ENCODE data around the gene TASP1.

TASP1 gene

DNA sequence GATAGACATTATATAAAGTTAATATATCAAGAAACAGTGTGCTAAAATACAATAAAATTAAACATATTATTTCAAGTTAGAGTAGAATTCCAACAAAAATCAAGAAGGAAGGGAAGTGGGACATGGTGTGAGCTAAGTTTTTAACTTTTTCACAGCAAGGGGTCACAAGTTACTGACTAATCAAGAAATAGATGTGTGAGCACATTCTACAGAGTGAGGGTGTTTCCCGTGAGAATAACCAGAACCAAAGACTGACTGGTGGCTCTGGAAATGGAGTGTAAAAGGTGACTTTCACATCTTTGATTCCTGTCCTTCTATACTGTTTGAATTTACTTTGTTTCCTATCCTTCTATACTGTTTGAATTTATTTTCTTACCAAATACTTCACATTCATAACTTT is 206.6 kb downstream of the TASP1 start:
- H3K27me3 Mint-ChIP-seq (ENCODE audit: low read depth): no peaks in the 10 kb centered on the region
- no peak overlapping the region for H3K4me3 Mint-ChIP-seq
- peaks cover 37% of the 10 kb centered on the region for H3K36me3 Mint-ChIP-seq (ENCODE audit: low read depth)
- peaks cover 7% of the 10 kb centered on the region for H3K9me3 Mint-ChIP-seq
- peaks cover under 1% of the 10 kb centered on the region for H3K4me1 Mint-ChIP-seq
- H3K27ac Mint-ChIP-seq: no peak overlapping the region
- TF ChIP-seq, protein P1, sequence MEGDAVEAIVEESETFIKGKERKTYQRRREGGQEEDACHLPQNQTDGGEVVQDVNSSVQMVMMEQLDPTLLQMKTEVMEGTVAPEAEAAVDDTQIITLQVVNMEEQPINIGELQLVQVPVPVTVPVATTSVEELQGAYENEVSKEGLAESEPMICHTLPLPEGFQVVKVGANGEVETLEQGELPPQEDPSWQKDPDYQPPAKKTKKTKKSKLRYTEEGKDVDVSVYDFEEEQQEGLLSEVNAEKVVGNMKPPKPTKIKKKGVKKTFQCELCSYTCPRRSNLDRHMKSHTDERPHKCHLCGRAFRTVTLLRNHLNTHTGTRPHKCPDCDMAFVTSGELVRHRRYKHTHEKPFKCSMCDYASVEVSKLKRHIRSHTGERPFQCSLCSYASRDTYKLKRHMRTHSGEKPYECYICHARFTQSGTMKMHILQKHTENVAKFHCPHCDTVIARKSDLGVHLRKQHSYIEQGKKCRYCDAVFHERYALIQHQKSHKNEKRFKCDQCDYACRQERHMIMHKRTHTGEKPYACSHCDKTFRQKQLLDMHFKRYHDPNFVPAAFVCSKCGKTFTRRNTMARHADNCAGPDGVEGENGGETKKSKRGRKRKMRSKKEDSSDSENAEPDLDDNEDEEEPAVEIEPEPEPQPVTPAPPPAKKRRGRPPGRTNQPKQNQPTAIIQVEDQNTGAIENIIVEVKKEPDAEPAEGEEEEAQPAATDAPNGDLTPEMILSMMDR (IDR thresholded peaks at IDR 0.05; ENCODE audit: unreplicated experiment in 3 of 3): no peak

DNA sequence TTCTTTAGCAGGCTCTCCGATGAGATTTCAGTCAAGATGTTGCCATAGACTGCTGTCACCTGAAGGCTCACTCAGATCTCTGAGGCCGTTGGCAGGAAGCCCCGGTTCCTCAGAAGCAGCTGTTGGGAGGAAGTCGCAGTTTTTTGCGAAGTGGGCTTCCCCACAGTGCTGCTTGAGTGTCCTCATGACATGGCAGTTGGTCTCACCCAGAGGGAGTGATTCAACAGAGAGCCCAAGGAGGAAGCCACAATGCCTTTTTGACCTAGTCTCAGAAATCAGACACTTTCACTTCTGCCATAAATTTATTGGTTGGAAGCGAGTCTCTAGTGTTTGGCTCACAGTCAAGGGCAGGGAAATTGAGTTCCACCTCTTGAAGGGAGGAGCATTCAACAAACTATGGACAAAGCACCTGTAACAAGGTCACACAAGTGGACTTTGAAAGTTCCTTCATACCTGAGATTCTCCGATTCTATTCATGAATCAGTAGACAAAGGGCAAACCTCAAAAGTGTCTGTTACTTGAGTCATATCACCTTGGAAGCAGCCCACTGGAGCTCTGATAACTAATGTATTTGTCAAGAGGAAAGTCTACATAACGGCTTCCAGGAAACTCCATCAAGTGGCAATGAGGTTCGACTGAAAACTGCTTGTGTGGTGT is 208.3 kb downstream of the TASP1 start:
- Mint-ChIP-seq H3K27ac (no peak overlapping the region), H3K4me1 (peaks cover 14% of the 10 kb centered on the region), H3K4me3 (no peak overlapping the region), H3K9me3 (peaks cover under 1% of the 10 kb centered on the region), H3K36me3 (ENCODE audit: low read depth) (peaks cover 33% of the 10 kb centered on the region), H3K27me3 (ENCODE audit: low read depth) (no peaks in the 10 kb centered on the region)
- TF ChIP-seq, protein P1 (IDR thresholded peaks at IDR 0.05; ENCODE audit: unreplicated experiment in 3 of 3): no peak

DNA sequence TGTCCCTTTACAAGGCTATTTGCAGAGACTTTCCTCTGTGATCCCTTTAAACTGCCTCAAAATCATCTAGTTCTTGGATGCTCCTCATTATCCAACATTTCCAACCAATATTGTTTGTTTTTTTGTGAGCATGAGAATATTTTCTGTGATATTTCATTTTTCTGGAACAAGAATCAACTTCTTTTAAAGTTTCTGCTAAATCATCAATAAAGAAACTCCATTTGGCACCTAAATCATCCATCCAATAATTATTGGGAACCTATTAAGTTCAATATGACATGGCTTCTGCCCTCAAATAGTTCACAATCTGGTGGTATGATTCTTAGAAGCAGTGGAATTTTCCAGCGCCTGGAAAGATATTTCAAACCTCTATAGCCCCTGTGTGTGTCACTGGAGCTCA is 210.0 kb downstream of the TASP1 start:
- Mint-ChIP-seq H3K4me1 (peaks cover 24% of the 10 kb centered on the region), H3K4me3 (no peak overlapping the region), H3K36me3 (ENCODE audit: low read depth) (peaks cover 26% of the 10 kb centered on the region), H3K27ac (no peak overlapping the region), H3K9me3 (no peaks in the 10 kb centered on the region), H3K27me3 (ENCODE audit: low read depth) (no peaks in the 10 kb centered on the region)
- TF ChIP-seq, protein P1 (IDR thresholded peaks at IDR 0.05; ENCODE audit: unreplicated experiment in 3 of 3): no peak

DNA sequence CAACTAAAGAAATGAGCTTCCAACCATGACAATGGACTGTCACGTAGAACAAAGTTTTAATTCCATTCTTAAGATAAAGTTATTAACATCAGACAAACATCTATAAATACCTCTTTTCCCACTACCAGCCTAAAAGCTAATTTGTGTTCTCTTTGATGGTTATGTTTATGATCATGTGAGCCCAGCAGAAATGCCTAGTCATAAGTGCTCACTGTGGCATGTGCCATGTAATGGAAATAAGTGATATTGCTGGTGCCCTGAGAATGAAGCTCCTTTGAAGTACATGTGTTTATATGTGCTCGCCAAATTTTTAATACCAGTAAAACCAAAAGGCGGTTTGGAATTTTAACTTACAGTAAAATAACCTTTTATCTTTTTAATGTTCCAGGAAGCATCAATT is 211.9 kb downstream of the TASP1 start:
- H3K27me3 Mint-ChIP-seq (ENCODE audit: low read depth): no peaks in the 10 kb centered on the region
- H3K4me1 Mint-ChIP-seq: peaks cover 24% of the 10 kb centered on the region
- peaks cover 21% of the 10 kb centered on the region for H3K36me3 Mint-ChIP-seq (ENCODE audit: low read depth)
- no peak overlapping the region for H3K27ac Mint-ChIP-seq
- no peaks in the 10 kb centered on the region for H3K9me3 Mint-ChIP-seq
- TF ChIP-seq, protein P1 (IDR thresholded peaks at IDR 0.05; ENCODE audit: unreplicated experiment in 3 of 3): no peak
- no peak overlapping the region for H3K4me3 Mint-ChIP-seq

DNA sequence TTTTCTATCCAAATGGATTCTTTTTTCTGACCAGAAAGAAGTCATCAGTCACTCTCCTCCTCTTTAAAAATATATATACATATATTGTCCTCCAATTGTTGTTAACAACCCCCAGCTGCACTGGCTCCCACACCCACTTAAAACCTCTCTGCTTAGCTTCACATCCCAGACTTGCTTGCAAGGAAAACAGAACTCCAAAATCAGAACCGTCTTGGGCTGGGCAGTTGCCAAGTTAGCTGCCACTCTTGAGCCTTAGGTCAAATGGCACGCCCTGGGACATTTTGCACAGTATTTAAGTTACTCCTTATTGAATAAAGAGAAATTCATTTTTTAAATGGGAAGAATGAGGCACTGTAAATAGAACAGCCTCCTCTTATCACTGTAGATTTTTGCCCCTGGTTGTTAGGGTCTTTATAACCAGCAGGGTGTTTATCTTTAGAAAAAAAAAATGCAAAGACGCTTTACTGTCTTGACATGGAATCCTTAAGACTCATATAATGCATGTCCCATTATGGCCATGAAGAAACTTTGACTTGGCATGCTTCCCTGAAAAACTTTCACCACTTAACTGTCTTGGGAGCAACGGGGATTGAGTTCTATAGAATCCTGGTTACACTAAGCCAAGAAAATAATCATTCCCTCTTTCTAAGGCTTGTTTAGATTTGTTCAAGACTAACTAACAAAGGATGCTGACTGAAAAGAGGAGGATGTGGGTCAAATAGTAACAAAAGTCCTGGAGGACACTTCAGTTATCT is 213.2 kb downstream of the TASP1 start:
- H3K27ac Mint-ChIP-seq: peak overlapping the region in 2 of 3 experiments; percentile 39 to 84
- H3K27me3 Mint-ChIP-seq (ENCODE audit: low read depth): no peaks in the 10 kb centered on the region
- H3K4me1 Mint-ChIP-seq: peaks cover 33% of the 10 kb centered on the region
- H3K4me3 Mint-ChIP-seq: no peak overlapping the region
- H3K36me3 Mint-ChIP-seq (ENCODE audit: low read depth): peaks cover 14% of the 10 kb centered on the region
- TF ChIP-seq, protein P1 (IDR thresholded peaks at IDR 0.05; ENCODE audit: unreplicated experiment in 3 of 3): no peak
- no peaks in the 10 kb centered on the region for H3K9me3 Mint-ChIP-seq

All from nephron (organoid).